ENCODE data around the gene PCBP4.

- TF ChIP-seq, protein P1, sequence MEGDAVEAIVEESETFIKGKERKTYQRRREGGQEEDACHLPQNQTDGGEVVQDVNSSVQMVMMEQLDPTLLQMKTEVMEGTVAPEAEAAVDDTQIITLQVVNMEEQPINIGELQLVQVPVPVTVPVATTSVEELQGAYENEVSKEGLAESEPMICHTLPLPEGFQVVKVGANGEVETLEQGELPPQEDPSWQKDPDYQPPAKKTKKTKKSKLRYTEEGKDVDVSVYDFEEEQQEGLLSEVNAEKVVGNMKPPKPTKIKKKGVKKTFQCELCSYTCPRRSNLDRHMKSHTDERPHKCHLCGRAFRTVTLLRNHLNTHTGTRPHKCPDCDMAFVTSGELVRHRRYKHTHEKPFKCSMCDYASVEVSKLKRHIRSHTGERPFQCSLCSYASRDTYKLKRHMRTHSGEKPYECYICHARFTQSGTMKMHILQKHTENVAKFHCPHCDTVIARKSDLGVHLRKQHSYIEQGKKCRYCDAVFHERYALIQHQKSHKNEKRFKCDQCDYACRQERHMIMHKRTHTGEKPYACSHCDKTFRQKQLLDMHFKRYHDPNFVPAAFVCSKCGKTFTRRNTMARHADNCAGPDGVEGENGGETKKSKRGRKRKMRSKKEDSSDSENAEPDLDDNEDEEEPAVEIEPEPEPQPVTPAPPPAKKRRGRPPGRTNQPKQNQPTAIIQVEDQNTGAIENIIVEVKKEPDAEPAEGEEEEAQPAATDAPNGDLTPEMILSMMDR (conservative IDR thresholded peaks at IDR 0.05; ENCODE audit: low read length), result no peak
- no peak for TF ChIP-seq EZH2phosphoT487 (IDR thresholded peaks at IDR 0.05; ENCODE audit: borderline replicate concordance, low read depth, low read length)
Observed at GRCh38 chr3:52010431-52010830, 43.2 kb upstream of the PCBP4 start.
